C4-2B (cell line): ENCODE measurements around the gene PCDHA12.
A peak's percentile ranks its signal among the peaks of the same experiment; 100 is the strongest.

Experiments
- ZFX ChIP-seq: fragments of 450-650 bp; IDR thresholded peaks from 2 replicates; pipeline ENCODE4 v1.6.1; 2017
- TF ChIP-seq, protein P1 (sequence below): fragments of 450-650 bp; conservative IDR thresholded peaks from 2 replicates; pipeline ENCODE4 v1.5.1; 2017; ENCODE audit warnings: mild to moderate bottlenecking

DNA sequence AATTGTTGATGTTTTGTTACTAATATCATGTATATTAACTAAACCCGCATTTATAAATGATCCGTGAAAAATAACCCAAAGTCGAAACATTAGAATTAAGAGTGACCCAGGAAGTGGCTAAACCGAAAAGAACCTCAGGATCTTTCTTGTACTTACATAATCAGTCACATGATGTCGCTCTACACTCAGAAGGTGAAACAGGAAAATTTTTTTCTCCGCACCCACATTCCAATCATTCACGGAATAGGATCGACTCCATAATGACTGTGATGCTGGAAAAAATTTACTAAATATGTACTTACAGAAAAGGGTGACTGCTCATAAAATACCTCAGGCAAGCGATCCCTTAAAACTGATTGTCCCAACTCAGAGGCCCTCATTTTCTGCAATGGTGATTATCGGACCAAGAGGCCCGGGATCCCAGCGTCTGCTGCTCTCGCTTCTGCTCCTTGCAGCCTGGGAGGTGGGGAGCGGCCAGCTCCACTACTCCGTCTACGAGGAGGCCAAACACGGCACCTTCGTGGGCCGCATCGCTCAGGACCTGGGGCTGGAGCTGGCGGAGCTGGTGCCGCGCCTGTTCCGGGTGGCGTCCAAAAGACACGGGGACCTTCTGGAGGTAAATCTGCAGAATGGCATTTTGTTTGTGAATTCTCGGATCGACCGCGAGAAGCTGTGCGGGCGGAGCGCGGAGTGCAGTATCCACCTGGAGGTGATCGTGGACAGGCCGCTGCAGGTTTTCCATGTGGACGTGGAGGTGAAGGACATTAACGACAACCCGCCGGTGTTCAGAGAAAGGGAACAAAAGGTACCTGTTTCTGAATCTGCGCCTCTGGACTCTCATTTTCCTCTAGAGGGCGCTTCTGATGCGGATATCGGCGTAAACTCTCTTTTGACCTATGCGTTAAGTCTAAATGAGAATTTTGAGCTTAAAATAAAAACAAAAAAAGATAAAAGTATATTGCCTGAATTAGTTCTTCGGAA, at the start of gene PCDHA12:
- TF ChIP-seq, protein P1, sequence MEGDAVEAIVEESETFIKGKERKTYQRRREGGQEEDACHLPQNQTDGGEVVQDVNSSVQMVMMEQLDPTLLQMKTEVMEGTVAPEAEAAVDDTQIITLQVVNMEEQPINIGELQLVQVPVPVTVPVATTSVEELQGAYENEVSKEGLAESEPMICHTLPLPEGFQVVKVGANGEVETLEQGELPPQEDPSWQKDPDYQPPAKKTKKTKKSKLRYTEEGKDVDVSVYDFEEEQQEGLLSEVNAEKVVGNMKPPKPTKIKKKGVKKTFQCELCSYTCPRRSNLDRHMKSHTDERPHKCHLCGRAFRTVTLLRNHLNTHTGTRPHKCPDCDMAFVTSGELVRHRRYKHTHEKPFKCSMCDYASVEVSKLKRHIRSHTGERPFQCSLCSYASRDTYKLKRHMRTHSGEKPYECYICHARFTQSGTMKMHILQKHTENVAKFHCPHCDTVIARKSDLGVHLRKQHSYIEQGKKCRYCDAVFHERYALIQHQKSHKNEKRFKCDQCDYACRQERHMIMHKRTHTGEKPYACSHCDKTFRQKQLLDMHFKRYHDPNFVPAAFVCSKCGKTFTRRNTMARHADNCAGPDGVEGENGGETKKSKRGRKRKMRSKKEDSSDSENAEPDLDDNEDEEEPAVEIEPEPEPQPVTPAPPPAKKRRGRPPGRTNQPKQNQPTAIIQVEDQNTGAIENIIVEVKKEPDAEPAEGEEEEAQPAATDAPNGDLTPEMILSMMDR, result peak; percentile 53
- TF ChIP-seq ZFX, result no peak
